HG03469 (cell line): Measurements from ENCODE around the gene ANG.
"Not testable (repeated sequence)": the region's sequence is repeated elsewhere in the genome, so short reads cannot be mapped to it uniquely, and the experiment has no call there.

Experiments used
- ATAC-seq: cut with Tn5 transposase; IDR thresholded peaks from one replicate; pipeline ENCODE4 v1.9.1; 2021; ENCODE audit warnings: mild to moderate bottlenecking, moderate library complexity, moderate number of reproducible peaks; ENCODE audit not compliant: unreplicated experiment

The ANG gene

GRCh38 chr14:20697273-20698017 lies 8.9 kb downstream of the ANG start:
- ATAC-seq, result no peak

- no peak for ATAC-seq
These were observed 9.4 kb downstream of the ANG start for GRCh38 chr14:20698018-20698329.

- no peak for ATAC-seq
These were observed 10.4 kb downstream of the ANG start for GRCh38 chr14:20698934-20699333.

GRCh38 chr14:20699931-20700330 lies 11.4 kb downstream of the ANG start:
- ATAC-seq, result no peak

GRCh38 chr14:20700965-20701364 lies 12.4 kb downstream of the ANG start:
- not testable (repeated sequence) for ATAC-seq

GRCh38 chr14:20706657-20707355 lies 18.2 kb downstream of the ANG start:
- ATAC-seq, result no peak

- ATAC-seq, result no peak
These were observed 19.1 kb downstream of the ANG start for GRCh38 chr14:20707622-20708021.

- no peak for ATAC-seq
These were observed 22.7 kb downstream of the ANG start for GRCh38 chr14:20711261-20711660.

- ATAC-seq, result no peak
These were observed 23.1 kb downstream of the ANG start for GRCh38 chr14:20711685-20712084.

- no peak for ATAC-seq
These were observed 24.3 kb downstream of the ANG start for GRCh38 chr14:20712904-20713303.

- ATAC-seq, result no peak
These were observed 26.2 kb downstream of the ANG start for GRCh38 chr14:20714593-20715250.

- no peak for ATAC-seq
These were observed 31.2 kb downstream of the ANG start for GRCh38 chr14:20719777-20720176.

- ATAC-seq, result no peak
These were observed 32.2 kb downstream of the ANG start for GRCh38 chr14:20720741-20721140.

- ATAC-seq, result no peak
These were observed 33.5 kb downstream of the ANG start for GRCh38 chr14:20722016-20722415.

- no peak for ATAC-seq
These were observed 34.9 kb downstream of the ANG start for GRCh38 chr14:20723488-20723887.

GRCh38 chr14:20726121-20726520 lies 37.6 kb downstream of the ANG start:
- ATAC-seq, result not testable (repeated sequence)

GRCh38 chr14:20726531-20726930 lies 38.0 kb downstream of the ANG start:
- no peak for ATAC-seq

- ATAC-seq, result no peak
These were observed 42.3 kb downstream of the ANG start for GRCh38 chr14:20730891-20731290.

- ATAC-seq, result no peak
These were observed 43.9 kb downstream of the ANG start for GRCh38 chr14:20732477-20732876.

GRCh38 chr14:20732979-20733635 lies 44.5 kb downstream of the ANG start:
- no peak for ATAC-seq

- ATAC-seq, result no peak
These were observed 45.3 kb downstream of the ANG start for GRCh38 chr14:20733684-20734429.
